Neural cell (in vitro differentiated cells): ENCODE results near the gene BIK. TPM values are rescaled to one million over a fixed set of nuclear protein-coding genes. Genes with fewer than 3 reads are reported as not detected.

ENCODE experiments used
- H2AFZ ChIP-seq: fragments of 200-600, 300-800 bp; sonication (generic), shearing (Covaris generic); 2 replicates; pipeline ENCODE4 v1.6.0; 2014; ENCODE audit warnings: low read depth, mild to moderate bottlenecking, antibody characterized with exemption, low read length, moderate library complexity
- H3F3A ChIP-seq: fragments of 200-600 bp; shearing (Covaris generic); 2 replicates; pipeline ENCODE4 v1.6.1; 2016; ENCODE audit warnings: mild to moderate bottlenecking, moderate library complexity, mixed read lengths, antibody characterized with exemption, low read length; ENCODE audit not compliant: insufficient read depth, poor library complexity, severe bottlenecking
- H3K27ac ChIP-seq: fragments of 200-600, 300-800 bp; sonication (generic), shearing (Covaris generic); 2 replicates; pipeline ENCODE4 v1.5.1; 2014; ENCODE audit warnings: mild to moderate bottlenecking, low read length, moderate library complexity
- H3K27me3 ChIP-seq: fragments of 300-800, 200-600 bp; sonication (generic), shearing (Covaris generic); 2 replicates; pipeline ENCODE4 v1.6.0; 2014; ENCODE audit warnings: mild to moderate bottlenecking, low read depth, low read length, moderate library complexity; ENCODE audit not compliant: insufficient read depth
- H3K36me3 ChIP-seq: fragments of 300-800, 200-600 bp; sonication (generic), shearing (Covaris generic); 2 replicates; pipeline ENCODE4 v1.5.1; 2014; ENCODE audit warnings: mild to moderate bottlenecking, antibody characterized with exemption, low read length, moderate library complexity; ENCODE audit not compliant: insufficient read depth
- H3K4me2 ChIP-seq: fragments of 300-800, 200-600 bp; sonication (generic), shearing (Covaris generic); 2 replicates; pipeline ENCODE4 v1.6.0; 2014; ENCODE audit warnings: mild to moderate bottlenecking, low read length
- H3K4me3 ChIP-seq: fragments of 300-800, 200-600 bp; sonication (generic), shearing (Covaris generic); 2 replicates; pipeline ENCODE4 v1.5.1; 2014; ENCODE audit warnings: mild to moderate bottlenecking, low read length, moderate library complexity
- H3K79me2 ChIP-seq: fragments of 200-600 bp; shearing (Covaris generic); replicated peaks from 2 replicates; pipeline ENCODE4 v1.6.0; 2014; ENCODE audit warnings: mild to moderate bottlenecking, low read length, moderate library complexity; ENCODE audit not compliant: insufficient read depth
- H3K9ac ChIP-seq: fragments of 300-800, 200-600 bp; sonication (generic), shearing (Covaris generic); 2 replicates; pipeline ENCODE4 v1.6.1; 2016; ENCODE audit warnings: mild to moderate bottlenecking, low read length, mixed read lengths
- H3K9me2 ChIP-seq: fragments of 200-600 bp; shearing (Covaris generic); 2 replicates; pipeline ENCODE4 v1.6.1; 2016; ENCODE audit warnings: mild to moderate bottlenecking, low read length, mixed read lengths; ENCODE audit not compliant: insufficient read depth
- H3K9me3 ChIP-seq: fragments of 200-600, 300-800 bp; sonication (generic), shearing (Covaris generic); 2 replicates; pipeline ENCODE4 v1.6.1; 2016; ENCODE audit warnings: mild to moderate bottlenecking, mixed run types, low read length, moderate library complexity, mixed read lengths
- H4K20me1 ChIP-seq: fragments of 200-600 bp; shearing (Covaris generic); 2 replicates; pipeline ENCODE4 v1.6.1; 2016; ENCODE audit warnings: mild to moderate bottlenecking, mixed run types; ENCODE audit not compliant: insufficient read depth
- EP300 ChIP-seq: fragments of 450-650 bp; conservative IDR thresholded peaks from 2 replicates; pipeline ENCODE4 v1.6.1; 2014; ENCODE audit warnings: antibody characterized with exemption, mild to moderate bottlenecking, moderate library complexity; ENCODE audit not compliant: poor library complexity, severe bottlenecking
- EZH2 ChIP-seq: fragments of 200-600, 300-800 bp; shearing (Covaris generic), sonication (generic); IDR thresholded peaks from 2 replicates; pipeline ENCODE4 v1.6.1; 2014; ENCODE audit warnings: antibody characterized with exemption, low read length, borderline replicate concordance, mild to moderate bottlenecking; ENCODE audit not compliant: insufficient read depth, poor library complexity, severe bottlenecking
- MXI1 ChIP-seq: fragments of 450-650 bp; conservative IDR thresholded peaks from 2 replicates; pipeline ENCODE4 v1.6.1; 2014; ENCODE audit warnings: antibody characterized with exemption, mild to moderate bottlenecking; ENCODE audit not compliant: poor library complexity, severe bottlenecking
- POLR2AphosphoS5 ChIP-seq: IDR thresholded peaks from 2 replicates; pipeline ENCODE4 v1.6.1; 2012
- RAD21 ChIP-seq: fragments of 450-650 bp; conservative IDR thresholded peaks from 2 replicates; pipeline ENCODE4 v1.6.1; 2014; ENCODE audit warnings: antibody characterized with exemption, mild to moderate bottlenecking, moderate library complexity
- SMC3 ChIP-seq: fragments of 450-650 bp; conservative IDR thresholded peaks from 2 replicates; pipeline ENCODE4 v1.6.1; 2014; ENCODE audit warnings: antibody characterized with exemption, mild to moderate bottlenecking, moderate library complexity; ENCODE audit not compliant: poor library complexity
- TAF1 ChIP-seq: IDR thresholded peaks from 2 replicates; pipeline ENCODE4 v1.6.1; 2012; ENCODE audit warnings: low read depth
- polyA plus RNA-seq: library from polyadenylated mRNA; depleted of rRNA; stranded (reverse); fragments of >200 nt; gene quantifications from 2 replicates; pipeline ENCODE4 v1.2.3, GENCODE V29; 2014
- TF ChIP-seq, protein P1 (sequence below): IDR thresholded peaks from 2 replicates; pipeline ENCODE4 v1.6.1; 2012; ENCODE audit warnings: borderline replicate concordance
- TF ChIP-seq, protein P2 (sequence below): fragments of 450-650 bp; IDR thresholded peaks from 2 replicates; pipeline ENCODE4 v1.5.1; 2014; ENCODE audit warnings: antibody characterized with exemption, mild to moderate bottlenecking, moderate library complexity; ENCODE audit not compliant: poor library complexity, severe bottlenecking

The BIK gene
- polyA plus RNA-seq, 1 donor from 2014 or later = 3.1 TPM

DNA sequence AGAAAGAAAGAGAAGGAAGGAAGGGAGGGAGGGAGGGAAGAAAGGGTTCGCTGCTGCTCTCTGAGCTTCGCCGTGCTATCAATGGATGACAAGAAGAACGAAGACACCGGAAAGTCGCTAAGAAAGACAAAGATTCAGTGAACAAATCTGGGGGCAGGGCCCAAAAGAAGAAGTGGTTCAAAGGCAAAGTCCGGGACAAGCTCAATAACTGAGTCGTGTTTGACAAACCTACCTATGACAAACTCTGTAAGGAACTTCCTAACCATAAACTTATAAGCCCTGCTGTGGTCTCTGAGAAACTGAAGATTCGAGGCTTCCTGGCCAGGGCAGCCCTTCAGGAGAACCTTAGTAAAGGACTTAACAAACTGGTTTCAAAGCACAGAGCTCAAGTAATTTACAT, 18.5 kb upstream of the BIK start:
- Histone ChIP-seq H2AFZ (no peak overlapping the region), H3K9me3 (no peaks in the 10 kb centered on the region), H3K27ac (no peak overlapping the region), H3K27me3 (no peaks in the 10 kb centered on the region), H3K36me3 (no peaks in the 10 kb centered on the region), H3F3A (no peaks in the 10 kb centered on the region), H3K4me3 (no peak overlapping the region), H3K79me2 (no peaks in the 10 kb centered on the region), H4K20me1 (no peaks in the 10 kb centered on the region), H3K9ac (no peak overlapping the region), H3K4me2 (no peak overlapping the region), H3K9me2 (no peaks in the 10 kb centered on the region)
- TF ChIP-seq TAF1 = no peak
- no peak for TF ChIP-seq POLR2AphosphoS5
- TF ChIP-seq EP300 = no peak
- TF ChIP-seq EZH2 = no peak

DNA sequence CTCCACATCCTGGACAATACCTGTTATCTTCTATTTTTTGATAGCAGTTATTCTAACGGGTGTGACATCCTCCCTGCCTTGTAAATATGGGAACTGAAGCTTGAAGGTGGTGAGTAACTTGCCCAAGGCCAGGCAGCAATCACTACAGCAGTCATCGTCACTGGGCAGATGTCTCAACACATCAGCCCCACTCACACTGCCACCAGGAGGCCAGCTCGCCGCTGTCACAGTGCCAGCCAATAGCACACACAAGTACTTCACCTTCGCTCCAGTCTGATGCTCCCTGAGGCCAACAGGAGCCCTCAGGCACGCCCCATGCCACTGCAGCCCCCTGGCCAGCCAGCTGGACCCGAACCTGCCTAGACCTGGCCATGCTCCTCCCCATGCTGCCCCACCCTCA, 16.5 kb upstream of the BIK start:
- Histone ChIP-seq H2AFZ (no peak overlapping the region), H3K27ac (no peak overlapping the region), H4K20me1 (no peaks in the 10 kb centered on the region), H3K4me3 (no peak overlapping the region), H3K27me3 (no peaks in the 10 kb centered on the region), H3K9me2 (no peaks in the 10 kb centered on the region), H3K36me3 (no peaks in the 10 kb centered on the region), H3K9ac (no peak overlapping the region), H3F3A (no peaks in the 10 kb centered on the region), H3K79me2 (no peaks in the 10 kb centered on the region), H3K9me3 (no peaks in the 10 kb centered on the region), H3K4me2 (no peak overlapping the region)
- TF ChIP-seq, protein P1, sequence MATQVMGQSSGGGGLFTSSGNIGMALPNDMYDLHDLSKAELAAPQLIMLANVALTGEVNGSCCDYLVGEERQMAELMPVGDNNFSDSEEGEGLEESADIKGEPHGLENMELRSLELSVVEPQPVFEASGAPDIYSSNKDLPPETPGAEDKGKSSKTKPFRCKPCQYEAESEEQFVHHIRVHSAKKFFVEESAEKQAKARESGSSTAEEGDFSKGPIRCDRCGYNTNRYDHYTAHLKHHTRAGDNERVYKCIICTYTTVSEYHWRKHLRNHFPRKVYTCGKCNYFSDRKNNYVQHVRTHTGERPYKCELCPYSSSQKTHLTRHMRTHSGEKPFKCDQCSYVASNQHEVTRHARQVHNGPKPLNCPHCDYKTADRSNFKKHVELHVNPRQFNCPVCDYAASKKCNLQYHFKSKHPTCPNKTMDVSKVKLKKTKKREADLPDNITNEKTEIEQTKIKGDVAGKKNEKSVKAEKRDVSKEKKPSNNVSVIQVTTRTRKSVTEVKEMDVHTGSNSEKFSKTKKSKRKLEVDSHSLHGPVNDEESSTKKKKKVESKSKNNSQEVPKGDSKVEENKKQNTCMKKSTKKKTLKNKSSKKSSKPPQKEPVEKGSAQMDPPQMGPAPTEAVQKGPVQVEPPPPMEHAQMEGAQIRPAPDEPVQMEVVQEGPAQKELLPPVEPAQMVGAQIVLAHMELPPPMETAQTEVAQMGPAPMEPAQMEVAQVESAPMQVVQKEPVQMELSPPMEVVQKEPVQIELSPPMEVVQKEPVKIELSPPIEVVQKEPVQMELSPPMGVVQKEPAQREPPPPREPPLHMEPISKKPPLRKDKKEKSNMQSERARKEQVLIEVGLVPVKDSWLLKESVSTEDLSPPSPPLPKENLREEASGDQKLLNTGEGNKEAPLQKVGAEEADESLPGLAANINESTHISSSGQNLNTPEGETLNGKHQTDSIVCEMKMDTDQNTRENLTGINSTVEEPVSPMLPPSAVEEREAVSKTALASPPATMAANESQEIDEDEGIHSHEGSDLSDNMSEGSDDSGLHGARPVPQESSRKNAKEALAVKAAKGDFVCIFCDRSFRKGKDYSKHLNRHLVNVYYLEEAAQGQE = no peak
- TF ChIP-seq POLR2AphosphoS5 (no peak), EZH2 (no peak), MXI1 (no peak), EP300 (no peak), SMC3 (no peak), RAD21 (no peak), TAF1 (no peak)
- TF ChIP-seq, protein P2, sequence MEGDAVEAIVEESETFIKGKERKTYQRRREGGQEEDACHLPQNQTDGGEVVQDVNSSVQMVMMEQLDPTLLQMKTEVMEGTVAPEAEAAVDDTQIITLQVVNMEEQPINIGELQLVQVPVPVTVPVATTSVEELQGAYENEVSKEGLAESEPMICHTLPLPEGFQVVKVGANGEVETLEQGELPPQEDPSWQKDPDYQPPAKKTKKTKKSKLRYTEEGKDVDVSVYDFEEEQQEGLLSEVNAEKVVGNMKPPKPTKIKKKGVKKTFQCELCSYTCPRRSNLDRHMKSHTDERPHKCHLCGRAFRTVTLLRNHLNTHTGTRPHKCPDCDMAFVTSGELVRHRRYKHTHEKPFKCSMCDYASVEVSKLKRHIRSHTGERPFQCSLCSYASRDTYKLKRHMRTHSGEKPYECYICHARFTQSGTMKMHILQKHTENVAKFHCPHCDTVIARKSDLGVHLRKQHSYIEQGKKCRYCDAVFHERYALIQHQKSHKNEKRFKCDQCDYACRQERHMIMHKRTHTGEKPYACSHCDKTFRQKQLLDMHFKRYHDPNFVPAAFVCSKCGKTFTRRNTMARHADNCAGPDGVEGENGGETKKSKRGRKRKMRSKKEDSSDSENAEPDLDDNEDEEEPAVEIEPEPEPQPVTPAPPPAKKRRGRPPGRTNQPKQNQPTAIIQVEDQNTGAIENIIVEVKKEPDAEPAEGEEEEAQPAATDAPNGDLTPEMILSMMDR = no peak

DNA sequence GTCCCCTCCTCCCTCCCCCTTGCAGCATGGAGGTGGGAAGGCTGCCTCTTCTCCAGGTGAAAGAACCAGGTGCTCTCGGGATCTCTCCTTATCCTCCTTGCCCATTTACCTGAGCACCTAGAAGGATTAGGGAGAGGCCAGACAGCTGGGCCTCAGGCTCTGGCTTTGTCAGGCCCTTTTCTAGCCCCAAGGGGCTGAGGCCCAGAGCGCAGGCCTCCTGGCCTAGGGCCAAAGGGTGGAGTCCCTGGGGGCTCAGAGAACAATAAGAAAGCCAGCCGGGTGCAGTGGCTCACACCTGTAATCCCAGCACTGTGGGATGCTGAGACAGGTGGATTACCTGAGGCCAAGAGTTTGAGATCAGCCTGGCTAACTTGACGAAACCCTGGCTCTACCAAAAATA, 16.0 kb upstream of the BIK start:
- H3F3A ChIP-seq = no peaks in the 10 kb centered on the region
- H3K9ac ChIP-seq = no peak overlapping the region

More for the DNA sequence above, 16.0 kb upstream of the BIK start:
- Histone ChIP-seq H3K79me2 (no peaks in the 10 kb centered on the region), H3K27ac (no peak overlapping the region), H4K20me1 (no peaks in the 10 kb centered on the region), H3K4me3 (no peak overlapping the region), H3K9me2 (no peaks in the 10 kb centered on the region), H3K36me3 (no peaks in the 10 kb centered on the region), H3K9me3 (no peaks in the 10 kb centered on the region), H3K4me2 (no peak overlapping the region), H3K27me3 (no peaks in the 10 kb centered on the region), H2AFZ (no peak overlapping the region)
- TF ChIP-seq, protein P2 = no peak
- TF ChIP-seq TAF1 (no peak), POLR2AphosphoS5 (no peak), MXI1 (no peak), EZH2 (no peak), EP300 (no peak), RAD21 (no peak), SMC3 (no peak)
- TF ChIP-seq, protein P1 = no peak
